ENCODE measurements around the gene TEKTIP1.
"Not testable (repeated sequence)": the region's sequence is repeated elsewhere in the genome, so short reads cannot be mapped to it uniquely, and the experiment has no call there.

TEKTIP1 gene

GRCh38 chr19:3523361-3524077 lies 15.5 kb upstream of the TEKTIP1 start:
- DNase-seq (ENCODE audit: low read depth), result no peak

DNA sequence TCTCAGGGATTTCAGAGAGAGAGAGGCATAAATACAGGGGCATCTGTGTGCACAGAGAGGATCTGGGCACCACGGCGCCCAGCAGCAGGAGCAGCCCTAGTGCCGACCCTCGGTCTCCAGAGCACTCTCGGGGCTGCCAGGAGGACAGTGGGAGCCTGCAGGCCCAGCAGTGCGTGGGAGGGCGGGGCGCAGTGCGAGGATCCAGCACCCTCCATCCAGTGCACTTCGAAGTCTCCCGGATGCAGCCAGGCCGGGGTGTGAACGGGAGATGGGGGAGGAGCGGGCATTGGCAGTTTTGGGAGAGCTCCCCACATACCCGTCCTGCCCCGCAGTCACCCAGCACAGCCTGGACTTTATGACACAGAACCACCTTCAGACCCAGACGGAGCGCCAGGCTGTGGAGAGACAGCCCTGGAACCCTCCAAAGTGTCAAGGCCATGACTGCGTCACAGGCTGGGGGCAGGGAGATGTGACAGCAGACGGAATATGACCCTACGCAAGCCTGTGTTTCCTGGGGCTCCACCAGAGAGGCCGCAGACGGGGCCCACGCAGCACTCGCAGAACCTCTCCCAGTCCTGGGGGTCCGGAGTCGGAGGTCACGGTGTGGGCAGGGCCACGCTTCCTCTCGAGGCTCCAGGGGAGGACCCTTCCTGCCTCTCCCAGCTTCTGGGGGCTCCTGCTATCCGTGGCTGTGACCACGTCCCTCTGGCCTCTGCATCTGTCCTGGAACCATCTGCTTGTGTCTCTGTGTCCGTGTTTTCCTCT lies 14.7 kb upstream of the TEKTIP1 start:
- DNase-seq (ENCODE audit: low read depth), result no peak

GRCh38 chr19:3524904-3525451 lies 14.0 kb upstream of the TEKTIP1 start:
- no peak for DNase-seq (ENCODE audit: low read depth)

GRCh38 chr19:3526507-3527237 lies 12.3 kb upstream of the TEKTIP1 start:
- DNase-seq (ENCODE audit: low read depth), result no peak

DNA sequence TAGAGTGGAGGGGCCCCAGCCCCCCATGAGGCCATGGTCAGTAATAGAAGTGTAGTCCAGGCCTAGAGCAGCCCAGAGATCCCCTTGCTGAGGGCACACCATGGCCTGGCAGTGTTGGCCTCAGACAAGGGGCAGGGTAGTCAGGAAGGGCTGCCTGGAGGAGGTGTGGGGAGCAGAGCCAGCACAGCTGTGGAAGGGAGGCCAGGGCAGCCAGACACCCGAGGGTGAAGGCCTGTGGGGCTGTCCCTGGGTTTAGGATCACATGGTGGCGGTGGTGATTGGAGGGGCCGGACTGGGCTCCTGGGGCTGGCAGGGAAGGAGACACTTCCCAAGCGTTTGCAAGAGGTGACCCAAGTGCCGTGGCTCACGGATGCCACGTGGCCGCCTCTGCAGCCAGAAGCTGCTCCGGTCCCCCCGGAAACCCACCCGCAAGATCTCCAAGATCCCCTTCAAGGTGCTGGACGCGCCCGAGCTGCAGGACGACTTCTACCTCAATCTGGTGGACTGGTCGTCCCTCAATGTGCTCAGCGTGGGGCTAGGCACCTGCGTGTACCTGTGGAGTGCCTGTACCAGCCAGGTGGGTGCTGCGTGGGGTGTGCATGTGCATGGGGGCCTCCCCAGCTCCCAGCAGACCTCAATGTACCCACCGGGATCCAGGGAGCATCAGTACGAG lies 11.6 kb upstream of the TEKTIP1 start:
- no peak for DNase-seq (ENCODE audit: low read depth)

DNA sequence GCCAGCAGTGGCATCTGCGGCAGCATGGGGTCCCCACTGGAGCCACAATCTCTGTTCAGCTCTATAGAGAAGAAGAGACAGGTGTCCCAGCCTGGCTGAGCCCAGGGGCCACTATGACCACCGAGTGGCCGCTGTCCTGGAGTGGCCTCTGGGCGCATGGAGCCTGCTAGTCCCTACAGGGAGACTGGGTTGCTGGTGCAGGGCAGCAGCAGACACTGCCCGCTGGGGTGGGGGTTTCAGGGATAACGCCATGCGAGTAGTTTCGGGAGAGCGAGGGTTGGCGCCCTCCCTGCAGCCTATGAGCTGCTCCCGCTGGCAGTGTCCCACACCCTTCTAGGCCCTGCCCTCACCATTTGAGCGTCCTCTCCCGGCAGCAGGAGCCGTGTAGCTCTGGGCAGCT lies 10.9 kb upstream of the TEKTIP1 start:
- no peak for DNase-seq (ENCODE audit: low read depth)

DNA sequence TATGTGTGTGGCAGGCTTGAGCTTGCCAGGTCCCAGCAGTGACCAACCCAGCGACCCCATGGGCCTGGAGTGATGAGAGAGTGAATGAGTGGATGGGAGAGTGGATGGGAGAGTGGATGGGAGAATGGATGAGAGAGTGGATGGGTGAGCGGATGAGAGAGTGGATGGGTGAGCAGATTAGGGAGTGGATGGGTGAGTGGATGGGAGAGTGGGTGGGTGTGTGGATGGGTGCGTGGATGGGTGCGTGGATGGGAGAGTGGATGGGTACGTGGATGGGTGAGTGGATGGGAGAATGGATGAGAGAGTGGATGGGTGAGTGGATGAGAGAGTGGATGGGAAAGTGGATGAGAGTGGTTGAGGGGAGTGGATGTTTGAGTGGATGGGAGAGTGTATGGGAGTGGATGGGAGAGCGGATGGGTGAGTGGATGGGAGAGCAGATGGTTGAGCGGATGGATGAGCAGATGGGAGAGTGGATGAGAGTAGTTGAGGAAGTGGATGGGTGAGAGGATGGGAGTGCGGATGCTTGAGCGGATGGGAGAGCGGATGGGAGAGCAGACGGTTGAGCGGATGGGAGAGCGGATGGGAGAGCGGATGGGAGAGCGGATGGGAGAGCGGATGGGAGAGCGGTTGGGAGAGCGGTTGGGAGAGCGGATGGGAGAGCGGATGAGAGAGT lies 10.3 kb upstream of the TEKTIP1 start:
- no peak for DNase-seq (ENCODE audit: low read depth)

DNA sequence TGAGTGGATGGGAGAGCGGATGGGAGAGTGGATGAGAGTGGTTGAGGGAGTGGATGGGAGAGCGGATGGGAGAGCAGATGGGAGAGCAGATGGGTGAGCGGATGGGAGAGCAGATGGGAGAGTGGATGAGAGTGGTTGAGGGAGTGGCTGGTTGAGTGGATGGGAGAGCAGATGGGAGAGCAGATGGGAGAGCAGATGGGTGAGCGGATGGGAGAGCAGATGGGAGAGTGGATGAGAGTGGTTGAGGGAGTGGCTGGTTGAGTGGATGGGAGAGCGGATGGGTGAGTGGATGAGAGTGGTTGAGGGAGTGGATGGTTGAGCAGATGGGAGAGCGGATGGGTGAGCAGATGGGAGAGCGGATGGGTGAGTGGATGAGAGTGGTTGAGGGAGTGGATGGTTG lies 9.7 kb upstream of the TEKTIP1 start:
- DNase-seq (ENCODE audit: low read depth), result not testable (repeated sequence)

GRCh38 chr19:3530389-3530788 lies 8.6 kb upstream of the TEKTIP1 start:
- no peak for DNase-seq (ENCODE audit: low read depth)

- DNase-seq (ENCODE audit: low read depth), result no peak
These were observed 7.3 kb upstream of the TEKTIP1 start for GRCh38 chr19:3531716-3532115.

DNA sequence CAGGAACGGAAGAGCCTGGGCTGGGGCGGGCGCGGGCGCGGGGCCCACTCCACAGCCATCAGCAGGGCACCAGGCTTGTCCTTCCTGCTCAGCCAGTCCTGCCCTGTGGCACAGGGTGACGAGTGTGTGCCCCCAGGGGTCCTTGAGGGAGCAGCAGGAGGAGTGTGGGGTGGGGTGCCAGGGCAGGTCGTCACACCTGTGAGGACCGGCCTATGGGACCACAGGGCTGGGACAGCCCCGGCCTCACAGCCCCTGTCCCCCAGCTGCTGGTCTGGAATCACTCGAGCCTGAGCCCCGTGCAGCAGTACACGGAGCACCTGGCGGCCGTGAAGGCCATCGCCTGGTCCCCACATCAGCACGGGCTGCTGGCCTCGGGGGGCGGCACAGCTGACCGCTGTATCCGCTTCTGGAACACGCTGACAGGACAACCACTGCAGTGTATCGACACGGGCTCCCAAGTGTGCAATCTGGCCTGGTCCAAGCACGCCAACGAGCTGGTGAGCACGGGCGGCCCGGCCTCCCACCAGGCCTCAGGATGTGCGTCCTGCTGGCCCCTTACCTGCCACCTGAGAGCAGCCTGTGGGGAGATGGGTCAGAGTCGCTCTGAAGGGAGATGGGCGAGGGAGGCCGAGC lies 6.7 kb upstream of the TEKTIP1 start:
- no peak for DNase-seq (ENCODE audit: low read depth)

GRCh38 chr19:3533033-3533432 lies 5.9 kb upstream of the TEKTIP1 start:
- DNase-seq (ENCODE audit: low read depth), result no peak

GRCh38 chr19:3533563-3534216 lies 5.3 kb upstream of the TEKTIP1 start:
- no peak for DNase-seq (ENCODE audit: low read depth)

DNA sequence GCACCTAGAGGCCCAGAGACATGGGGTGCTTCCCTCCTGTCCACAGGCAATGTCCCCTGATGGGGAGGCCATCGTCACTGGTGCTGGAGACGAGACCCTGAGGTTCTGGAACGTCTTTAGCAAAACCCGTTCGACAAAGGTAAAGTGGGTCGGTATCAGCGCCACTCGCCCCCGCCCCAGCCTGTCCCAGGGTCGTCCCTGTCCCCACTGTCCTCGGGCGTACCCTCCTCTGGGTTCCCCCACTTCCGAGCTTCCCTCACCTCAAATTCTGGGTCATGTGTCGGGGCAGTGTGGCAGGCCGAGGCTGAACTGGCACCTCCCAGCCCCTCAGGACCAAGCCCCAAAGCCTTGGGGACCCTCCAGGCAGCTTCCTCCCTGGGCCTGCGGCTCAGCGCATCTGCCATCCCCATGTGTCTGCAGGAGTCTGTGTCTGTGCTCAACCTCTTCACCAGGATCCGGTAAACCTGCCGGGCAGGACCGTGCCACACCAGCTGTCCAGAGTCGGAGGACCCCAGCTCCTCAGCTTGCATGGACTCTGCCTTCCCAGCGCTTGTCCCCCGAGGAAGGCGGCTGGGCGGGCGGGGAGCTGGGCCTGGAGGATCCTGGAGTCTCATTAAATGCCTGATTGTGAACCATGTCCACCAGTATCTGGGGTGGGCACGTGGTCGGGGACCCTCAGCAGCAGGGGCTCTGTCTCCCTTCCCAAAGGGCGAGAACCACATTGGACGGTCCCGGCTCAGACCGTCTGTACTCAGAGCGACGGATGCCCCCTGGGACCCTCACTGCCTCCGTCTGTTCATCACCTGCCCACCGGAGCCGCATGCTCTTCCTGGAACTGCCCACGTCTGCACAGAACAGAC lies 4.4 kb upstream of the TEKTIP1 start:
- DNase-seq (ENCODE audit: low read depth), result no peak

DNA sequence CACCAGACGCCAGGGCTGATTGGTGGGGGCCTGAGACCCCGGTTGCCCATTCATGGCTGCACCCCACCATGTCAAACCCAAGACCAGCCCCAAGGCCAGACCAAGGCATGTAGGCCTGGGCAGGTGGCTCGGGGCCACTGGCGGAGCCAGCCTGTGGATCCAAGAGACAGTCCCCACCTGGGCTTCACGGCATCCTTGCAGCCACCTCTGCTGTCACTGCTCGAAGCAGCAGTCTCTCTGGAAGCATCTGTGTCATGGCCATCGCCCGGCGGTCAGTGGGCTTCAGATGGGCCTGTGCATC lies 3.8 kb upstream of the TEKTIP1 start:
- DNase-seq (ENCODE audit: low read depth), result no peak

DNA sequence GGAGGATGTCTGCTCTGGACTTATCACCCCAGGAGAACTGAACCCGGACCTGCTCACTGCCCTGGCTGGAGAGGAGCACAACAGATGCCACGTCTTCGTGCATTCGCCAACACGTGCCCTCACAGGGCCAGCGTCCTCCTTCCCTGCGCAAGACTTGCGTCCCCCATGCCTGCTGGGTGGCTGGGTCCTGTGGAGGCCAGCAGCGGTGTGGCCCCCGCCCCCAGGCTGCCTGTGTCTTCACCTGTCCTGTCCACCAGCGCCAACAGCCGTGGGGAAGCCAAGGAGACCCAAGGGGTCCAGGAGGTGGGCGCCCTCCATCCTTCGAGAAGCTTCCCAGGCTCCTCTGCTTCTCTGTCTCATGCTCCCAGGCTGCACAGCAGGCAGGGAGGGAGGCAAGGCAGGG lies 3.4 kb upstream of the TEKTIP1 start:
- no peak for DNase-seq (ENCODE audit: low read depth)

DNA sequence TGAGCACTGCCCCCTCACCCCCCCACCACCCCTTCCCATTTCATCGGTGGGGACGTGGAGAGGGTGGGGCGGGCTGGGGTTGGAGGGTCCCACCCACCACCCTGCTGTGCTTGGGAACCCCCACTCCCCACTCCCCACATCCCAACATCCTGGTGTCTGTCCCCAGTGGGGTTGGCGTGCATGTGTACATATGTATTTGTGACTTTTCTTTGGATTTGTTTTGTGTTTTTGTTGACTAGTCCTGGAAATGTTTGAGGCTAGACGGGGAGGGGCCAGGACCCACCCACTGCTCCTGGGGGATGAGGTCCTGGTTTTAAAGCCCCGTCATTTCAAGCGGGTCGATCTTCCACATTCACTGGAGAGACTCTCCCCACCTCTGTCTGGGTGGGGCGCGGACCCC lies 3.0 kb upstream of the TEKTIP1 start:
- no peak for DNase-seq (ENCODE audit: low read depth)

DNA sequence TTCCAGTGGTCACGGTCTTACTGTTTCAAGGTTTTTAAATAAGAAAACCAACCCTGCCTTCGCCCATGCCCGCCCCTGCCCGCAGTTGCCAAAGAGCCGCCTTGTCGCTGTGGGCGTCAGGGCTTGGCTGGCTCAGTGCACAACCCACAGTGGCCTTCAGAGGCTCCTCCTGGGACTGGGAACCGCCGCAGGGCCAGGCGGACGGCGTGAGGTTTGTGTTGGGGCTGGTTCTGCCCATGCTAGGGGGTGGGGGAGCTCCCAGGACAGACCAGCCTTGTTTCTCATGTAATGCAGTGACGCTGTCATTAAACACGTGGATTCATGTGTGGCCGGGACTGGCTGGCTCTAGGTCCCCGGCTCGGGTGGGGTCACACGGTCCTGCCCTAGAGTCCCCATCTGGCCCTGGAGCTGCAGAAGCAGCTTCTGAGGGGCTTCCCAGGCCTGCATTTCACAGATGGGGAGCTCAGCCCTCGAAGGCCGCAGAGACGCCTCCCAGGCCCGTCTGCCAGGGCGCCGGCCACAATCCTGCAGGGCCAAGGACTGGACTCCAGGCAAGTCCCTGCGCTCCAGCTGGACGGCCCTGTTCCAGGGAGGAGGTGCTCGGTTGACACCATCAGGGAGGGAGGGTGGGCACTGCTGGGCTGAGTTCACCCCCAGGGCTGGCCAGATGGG lies 2.4 kb upstream of the TEKTIP1 start:
- DNase-seq (ENCODE audit: low read depth), result no peak

DNA sequence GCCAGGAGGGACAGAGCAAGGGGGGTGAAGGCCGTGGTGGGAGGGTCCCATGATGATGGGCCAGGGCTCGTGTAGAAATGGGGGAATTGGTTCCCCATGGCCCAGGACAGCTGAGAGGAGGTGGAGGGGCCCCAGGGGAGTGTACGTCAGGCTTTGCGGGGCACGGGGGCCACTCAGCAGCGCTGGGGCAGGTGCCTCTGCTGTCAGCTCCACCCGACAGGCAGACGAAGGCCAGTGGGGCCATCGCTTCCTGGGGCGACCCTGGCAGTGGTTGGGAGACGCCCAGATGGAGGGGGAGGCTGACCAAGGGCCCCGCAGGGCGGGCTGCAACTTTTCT lies 1.9 kb upstream of the TEKTIP1 start:
- no peak for DNase-seq (ENCODE audit: low read depth)

Data from GM04504 (cell line).